ENCODE data around the gene TBC1D20.

DNA sequence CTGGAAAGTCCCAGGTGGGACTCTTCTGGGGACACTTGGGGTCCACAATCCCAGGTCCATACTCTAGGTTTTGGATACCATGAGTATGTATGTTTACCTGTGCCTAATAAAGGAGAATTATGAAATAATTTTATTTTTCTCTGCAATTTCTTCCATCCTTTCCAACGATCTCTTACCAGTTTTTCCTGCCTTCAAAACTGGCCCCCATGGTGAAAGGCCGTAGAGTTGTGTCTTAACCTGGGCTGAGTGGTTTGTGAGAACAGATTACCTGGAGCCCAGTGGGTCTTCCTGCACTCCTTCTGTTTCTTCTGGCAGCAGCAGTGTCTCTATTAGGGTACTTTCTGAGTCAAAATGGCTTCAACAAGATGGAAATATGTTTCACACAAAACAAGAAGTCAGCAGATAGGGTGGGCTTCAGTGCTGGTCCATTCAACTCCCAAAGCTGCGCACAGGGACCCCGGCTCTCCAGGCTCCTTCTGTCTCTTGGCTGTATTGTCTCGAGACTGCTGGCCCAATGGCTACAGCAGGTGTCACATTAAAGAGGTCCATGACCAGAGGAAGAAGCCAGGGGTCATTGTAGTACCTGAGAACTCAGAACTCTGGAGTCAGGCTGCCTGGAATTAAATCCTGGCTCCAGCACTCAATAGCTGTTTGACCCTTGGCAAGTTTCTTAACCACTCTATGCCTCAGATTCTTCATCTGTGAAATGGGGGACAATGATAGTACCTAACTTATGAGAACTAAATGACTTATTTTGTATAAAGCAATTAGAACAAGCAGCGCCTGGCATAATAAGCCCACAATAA lies 64.7 kb downstream of the TBC1D20 start:
- TF ChIP-seq FOS (IDR thresholded peaks at IDR 0.05; ENCODE audit: low read depth, low read length) (no peak), POLR2A (IDR thresholded peaks at IDR 0.05; ENCODE audit: low read depth, low read length) (no peak)
- TF ChIP-seq, protein P1, sequence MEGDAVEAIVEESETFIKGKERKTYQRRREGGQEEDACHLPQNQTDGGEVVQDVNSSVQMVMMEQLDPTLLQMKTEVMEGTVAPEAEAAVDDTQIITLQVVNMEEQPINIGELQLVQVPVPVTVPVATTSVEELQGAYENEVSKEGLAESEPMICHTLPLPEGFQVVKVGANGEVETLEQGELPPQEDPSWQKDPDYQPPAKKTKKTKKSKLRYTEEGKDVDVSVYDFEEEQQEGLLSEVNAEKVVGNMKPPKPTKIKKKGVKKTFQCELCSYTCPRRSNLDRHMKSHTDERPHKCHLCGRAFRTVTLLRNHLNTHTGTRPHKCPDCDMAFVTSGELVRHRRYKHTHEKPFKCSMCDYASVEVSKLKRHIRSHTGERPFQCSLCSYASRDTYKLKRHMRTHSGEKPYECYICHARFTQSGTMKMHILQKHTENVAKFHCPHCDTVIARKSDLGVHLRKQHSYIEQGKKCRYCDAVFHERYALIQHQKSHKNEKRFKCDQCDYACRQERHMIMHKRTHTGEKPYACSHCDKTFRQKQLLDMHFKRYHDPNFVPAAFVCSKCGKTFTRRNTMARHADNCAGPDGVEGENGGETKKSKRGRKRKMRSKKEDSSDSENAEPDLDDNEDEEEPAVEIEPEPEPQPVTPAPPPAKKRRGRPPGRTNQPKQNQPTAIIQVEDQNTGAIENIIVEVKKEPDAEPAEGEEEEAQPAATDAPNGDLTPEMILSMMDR (conservative IDR thresholded peaks at IDR 0.05; ENCODE audit: low read depth, low read length) = no peak

All from IMR-90 (cell line).